Kidney epithelial cell (primary cell): ENCODE data around the gene RNF157. TPM values are rescaled to one million over a fixed set of nuclear protein-coding genes. Genes with fewer than 3 reads are reported as not detected.
"Not testable (repeated sequence)": the region's sequence is repeated elsewhere in the genome, so short reads cannot be mapped to it uniquely, and the experiment has no call there.

Experiments used
- DNase-seq: peaks from one replicate; pipeline ENCODE4 v3.0.0-alpha.2; 2010; ENCODE audit warnings: low read depth
- H3K27me3 ChIP-seq: 2 replicates; pipeline ENCODE4 v1.6.0; 2011; ENCODE audit warnings: low read length; ENCODE audit not compliant: control insufficient read depth, insufficient read depth
- H3K36me3 ChIP-seq: 2 replicates; pipeline ENCODE4 v1.5.1; 2011; ENCODE audit warnings: low read length; ENCODE audit not compliant: control insufficient read depth, insufficient read depth
- H3K4me3 ChIP-seq: 2 replicates; pipeline ENCODE4 v1.5.1; 2011; ENCODE audit warnings: low read depth, mild to moderate bottlenecking, control low read depth, low read length
- CTCF ChIP-seq: IDR thresholded peaks from 2 replicates; pipeline ENCODE4 v1.5.1; 2011; ENCODE audit warnings: mild to moderate bottlenecking, moderate library complexity, low read length, control low read depth, inconsistent platforms; ENCODE audit not compliant: insufficient read depth, poor library complexity, severe bottlenecking
- total RNA-seq: library from RNA; depleted of rRNA; stranded (reverse); fragments of >200 nt; gene quantifications from 2 replicates; pipeline ENCODE4 v1.2.3, GENCODE V29; 2015

RNF157 gene
- total RNA-seq, 1 donor from 2014 or later = 6.0 TPM

- no peak for DNase-seq
- no peaks in the 10 kb centered on the region for H3K36me3 ChIP-seq
- no peak overlapping the region for H3K4me3 ChIP-seq
- peak; percentile 17 for TF ChIP-seq CTCF
- H3K27me3 ChIP-seq = peaks cover 9% of the 10 kb centered on the region
These were observed 7.9 kb upstream of the RNF157 start for GRCh38 chr17:76248013-76248782.

DNA sequence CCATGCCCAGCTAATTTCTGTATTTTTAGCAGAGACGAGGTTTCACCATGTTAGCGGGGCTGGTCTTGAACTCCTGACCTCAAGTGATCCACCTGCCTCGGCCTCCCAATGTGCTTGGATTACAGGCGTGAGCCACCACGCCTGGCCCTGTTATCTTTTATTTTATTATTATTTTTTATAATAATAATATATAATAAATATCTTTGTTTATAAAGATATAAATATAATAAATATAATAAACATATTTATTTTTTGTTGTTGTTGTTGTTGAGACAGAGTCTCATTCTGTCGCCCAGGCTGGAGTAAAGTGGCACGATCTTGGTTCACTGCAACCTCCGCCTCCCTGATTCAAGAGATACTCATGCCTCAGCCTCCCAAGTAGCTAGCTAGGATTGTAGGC is 7.0 kb upstream of the RNF157 start:
- Histone ChIP-seq H3K4me3 (no peak overlapping the region), H3K36me3 (no peaks in the 10 kb centered on the region), H3K27me3 (peaks cover 9% of the 10 kb centered on the region)
- DNase-seq = no peak
- no peak for TF ChIP-seq CTCF

- Histone ChIP-seq H3K36me3 (no peaks in the 10 kb centered on the region), H3K4me3 (no peak overlapping the region), H3K27me3 (peaks cover 14% of the 10 kb centered on the region)
- DNase-seq = no peak
- no peak for TF ChIP-seq CTCF
These were observed 6.1 kb upstream of the RNF157 start for GRCh38 chr17:76246080-76247066.

- H3K4me3 ChIP-seq, DNase-seq, H3K36me3 ChIP-seq: not testable (repeated sequence)
- peaks cover 22% of the 10 kb centered on the region for H3K27me3 ChIP-seq
These were observed 4.4 kb upstream of the RNF157 start for GRCh38 chr17:76244721-76245120.

DNA sequence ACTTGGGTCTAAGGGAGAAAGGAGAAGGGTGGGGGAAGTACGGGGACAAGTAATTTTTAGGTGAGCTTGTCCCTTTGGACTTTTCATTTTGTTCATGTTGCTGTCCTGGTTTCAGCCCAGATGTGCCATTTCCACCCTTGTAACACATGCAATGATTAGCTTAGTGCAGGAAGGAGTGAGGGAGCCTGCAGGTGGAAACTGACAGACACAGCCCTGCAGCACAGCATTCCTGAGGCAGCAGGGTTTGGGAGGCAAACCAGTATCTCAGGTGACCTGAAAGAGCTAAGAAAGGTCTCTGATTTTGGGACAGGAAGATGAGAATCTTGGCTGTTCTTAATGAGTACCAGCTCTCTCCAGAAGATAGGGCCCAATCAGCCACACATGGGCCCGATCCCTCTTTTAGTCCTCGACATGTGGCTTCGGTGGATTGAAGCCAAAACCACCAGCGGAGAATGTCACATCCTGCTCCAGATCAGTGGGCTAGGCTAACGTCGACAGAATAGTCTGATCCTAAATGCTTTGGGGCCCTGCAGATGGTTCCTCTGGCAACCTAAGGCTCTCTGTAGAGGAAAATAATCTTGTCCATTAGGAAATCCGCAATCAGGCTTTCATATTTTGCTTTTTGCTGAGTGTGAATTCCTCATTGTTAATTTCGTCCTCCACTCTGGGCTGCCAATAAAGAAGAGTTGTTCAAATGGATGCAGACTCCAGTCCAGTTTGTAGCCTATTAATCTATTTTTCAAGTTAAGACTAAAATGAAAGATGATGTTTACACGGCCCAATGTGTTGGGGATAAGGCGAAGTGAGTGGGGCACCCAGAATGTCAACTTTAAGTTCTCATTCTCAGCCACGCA is 3.8 kb upstream of the RNF157 start:
- H3K4me3 ChIP-seq = no peak overlapping the region
- peaks cover 23% of the 10 kb centered on the region for H3K27me3 ChIP-seq
- TF ChIP-seq CTCF = no peak
- H3K36me3 ChIP-seq = no peaks in the 10 kb centered on the region
- DNase-seq = no peak
